HG02763 (cell line): ENCODE measurements around the gene STX16.

Experiments
- ATAC-seq: cut with Tn5 transposase; IDR thresholded peaks from one replicate; pipeline ENCODE4 v1.9.1; 2021; ENCODE audit warnings: mild to moderate bottlenecking, moderate library complexity; ENCODE audit not compliant: unreplicated experiment

STX16 gene

GRCh38 chr20:58695895-58696375 is 44.9 kb downstream of the STX16 start:
- no peak for ATAC-seq

GRCh38 chr20:58696411-58696961 is 45.4 kb downstream of the STX16 start:
- ATAC-seq = no peak

- ATAC-seq = no peak
These were observed 46.3 kb downstream of the STX16 start for GRCh38 chr20:58697201-58697866.

- no peak for ATAC-seq
These were observed 47.0 kb downstream of the STX16 start for GRCh38 chr20:58697867-58698703.

- ATAC-seq = no peak
These were observed 47.9 kb downstream of the STX16 start for GRCh38 chr20:58698741-58699622.

DNA sequence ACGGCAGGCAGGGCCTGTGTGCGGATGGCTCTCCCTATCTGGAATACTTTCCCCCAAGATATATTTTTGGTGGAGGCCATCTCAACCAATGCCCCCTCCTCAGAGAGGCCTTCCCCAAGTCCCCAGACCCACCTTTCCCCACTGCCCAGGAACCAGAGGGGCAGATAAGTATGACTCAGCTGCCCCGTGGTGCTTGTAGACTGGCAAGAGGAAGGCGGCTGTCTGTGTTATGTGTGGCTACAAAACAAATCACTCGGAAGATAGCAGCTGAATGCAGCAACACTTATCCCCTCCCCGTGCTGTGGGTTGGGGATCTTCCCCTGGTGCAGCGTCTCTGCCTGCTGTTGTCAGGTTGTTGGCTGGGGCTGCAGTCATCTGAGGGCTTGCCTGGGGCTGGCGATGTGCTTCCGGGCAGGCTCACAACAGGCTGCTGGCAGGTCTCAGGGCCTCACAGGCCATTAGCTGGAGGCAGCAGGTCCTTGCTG is 48.6 kb downstream of the STX16 start:
- ATAC-seq = no peak

- ATAC-seq = no peak
These were observed 49.2 kb downstream of the STX16 start for GRCh38 chr20:58700121-58700821.

- ATAC-seq = no peak
These were observed 49.7 kb downstream of the STX16 start for GRCh38 chr20:58700823-58701222.

DNA sequence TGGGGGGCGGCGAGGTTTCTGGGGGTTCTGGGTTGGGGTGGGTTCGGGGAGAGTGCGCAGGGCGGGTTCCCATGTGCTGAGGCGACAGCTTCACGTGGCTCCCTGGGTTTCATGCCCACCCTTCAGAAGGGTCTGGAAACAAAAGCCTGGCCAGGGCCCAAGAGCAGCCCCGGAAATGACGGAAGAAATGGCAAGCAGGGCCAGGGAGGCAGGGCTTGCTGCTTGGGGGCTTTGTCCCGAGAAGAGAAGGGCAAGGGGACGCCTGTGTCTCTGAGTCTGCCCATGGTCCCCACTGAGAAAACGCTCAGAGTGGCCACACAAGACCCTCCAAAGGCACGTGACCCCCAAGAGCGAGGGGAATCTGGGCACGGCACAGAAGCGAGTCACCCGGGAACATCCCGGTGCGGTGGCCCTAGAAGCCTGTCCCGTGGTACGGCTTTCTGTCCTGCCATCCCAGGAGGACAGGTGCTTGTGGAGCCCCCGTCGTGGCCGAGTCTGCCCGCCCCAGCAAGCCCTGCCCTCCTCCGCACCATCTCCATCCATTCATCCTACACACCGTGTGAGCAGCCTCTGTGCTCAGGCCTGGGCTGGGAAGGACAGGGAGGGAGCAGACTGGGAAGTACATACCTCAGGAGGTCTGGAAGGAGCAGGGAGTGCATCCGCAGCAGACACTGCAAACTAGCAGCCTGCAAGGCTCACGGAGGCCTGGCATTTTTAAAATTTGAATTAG is 50.5 kb downstream of the STX16 start:
- no peak for ATAC-seq

GRCh38 chr20:58702161-58702510 is 51.1 kb downstream of the STX16 start:
- ATAC-seq = no peak

DNA sequence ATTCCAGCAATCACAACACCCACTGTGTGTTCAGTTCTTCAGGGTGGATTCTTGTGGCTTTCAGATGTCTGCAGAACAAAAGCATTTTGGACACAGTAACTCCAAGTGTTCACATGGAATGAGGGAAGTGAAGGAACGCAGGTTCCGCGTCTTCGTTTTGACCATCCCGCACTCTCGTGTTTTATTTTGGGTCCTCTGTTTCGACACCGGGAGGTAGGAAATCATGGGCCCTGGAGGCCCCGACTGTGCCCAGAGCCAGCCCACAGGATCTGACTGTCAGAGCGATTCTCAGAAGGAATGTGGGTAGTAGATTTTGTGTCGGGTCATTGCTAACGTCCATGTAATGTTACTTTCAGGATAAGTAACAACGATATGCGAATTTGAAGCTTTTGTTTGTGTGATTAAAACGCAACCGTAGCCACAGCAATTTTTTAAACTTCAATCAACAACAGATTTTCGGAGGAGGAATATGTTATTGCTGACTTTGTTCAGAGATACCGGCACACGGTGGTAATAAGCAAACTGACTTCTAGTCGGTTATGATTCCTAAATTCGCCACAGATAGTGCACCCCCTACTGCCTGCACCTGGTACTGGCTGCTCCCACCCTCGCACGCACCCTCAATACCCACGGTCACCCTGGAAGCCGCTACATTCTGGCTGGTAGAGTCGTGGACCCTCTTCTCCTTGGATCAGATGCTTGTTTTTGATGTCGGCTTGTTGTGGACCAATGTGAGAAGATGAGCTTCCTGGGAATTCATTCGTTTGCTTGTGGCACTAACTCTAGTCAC is 52.0 kb downstream of the STX16 start:
- ATAC-seq = no peak

GRCh38 chr20:58703765-58704371 is 52.8 kb downstream of the STX16 start:
- ATAC-seq = no peak

- ATAC-seq = no peak
These were observed 54.3 kb downstream of the STX16 start for GRCh38 chr20:58705208-58705926.

GRCh38 chr20:58706150-58706892 is 55.2 kb downstream of the STX16 start:
- ATAC-seq = no peak

- no peak for ATAC-seq
These were observed 56.0 kb downstream of the STX16 start for GRCh38 chr20:58706975-58707681.

GRCh38 chr20:58707770-58708169 is 56.7 kb downstream of the STX16 start:
- ATAC-seq = no peak
